Mammary epithelial cell (primary cell): Measurements from ENCODE around the gene SESTD1.

Experiments used
- CTCF ChIP-seq, 2 donors: IDR thresholded peaks in 1 of 2; conservative IDR thresholded peaks in 1 of 2; 2 replicates each; pipeline ENCODE4 v1.5.1; 2011 to 2012; ENCODE audit warnings: inconsistent platforms in 2 of 2, low read length in 2 of 2, mild to moderate bottlenecking in 2 of 2, control low read depth in 1 of 2, low read depth in 1 of 2; ENCODE audit not compliant: insufficient read depth in 1 of 2; ENCODE audit errors: extremely low read depth in 1 of 2
- EZH2 ChIP-seq: IDR thresholded peaks from 2 replicates; pipeline ENCODE4 v1.6.1; 2012; ENCODE audit warnings: low read length, inconsistent platforms, borderline replicate concordance

GRCh38 chr2:179072527-179072926, 192.1 kb downstream of the SESTD1 start:
- no peak for TF ChIP-seq EZH2
- no peak for TF ChIP-seq CTCF (conservative IDR thresholded peaks at IDR 0.05 in 1 of 2, IDR thresholded peaks at IDR 0.05 in 1 of 2; ENCODE audit: extremely low read depth in 1 of 2, insufficient read depth in 1 of 2, low read depth in 1 of 2, low read length in 2 of 2)
